NCI-H2196 (cell line): ENCODE measurements around the gene ZNF329.
A peak's percentile ranks its signal among the peaks of the same experiment; 100 is the strongest.

Experiments
- DNase-seq: peaks from one replicate; lab custom pipeline; 2025; ENCODE audit not compliant: unreplicated experiment; lab: John Stamatoyannopoulos, UW

The ZNF329 gene

GRCh38 chr19:58118979-58119733 is 31.4 kb downstream of the ZNF329 start:
- DNase-seq: no peak

GRCh38 chr19:58117841-58118575 is 32.6 kb downstream of the ZNF329 start:
- DNase-seq: no peak

GRCh38 chr19:58108546-58108817 is 42.1 kb downstream of the ZNF329 start:
- DNase-seq: no peak

- DNase-seq: no peak
Observed at GRCh38 chr19:58107778-58108545, 42.6 kb downstream of the ZNF329 start.

GRCh38 chr19:58098682-58098998 is 51.9 kb downstream of the ZNF329 start:
- DNase-seq: no peak

GRCh38 chr19:58097781-58098681 is 52.6 kb downstream of the ZNF329 start, which contains the start of gene ZSCAN18:
ZSCAN18 (minus strand) TSS chr19:58098231; CDS start chr19:58090267, 7,964 bp downstream.
- peak; percentile 87 for DNase-seq

GRCh38 chr19:58097349-58097748 is 53.2 kb downstream of the ZNF329 start:
- no peak for DNase-seq

GRCh38 chr19:58096884-58097283 is 53.7 kb downstream of the ZNF329 start:
- no peak for DNase-seq

- no peak for DNase-seq
Observed at GRCh38 chr19:58095328-58095727, 55.3 kb downstream of the ZNF329 start.

GRCh38 chr19:58093071-58093470 is 57.5 kb downstream of the ZNF329 start:
- no peak for DNase-seq

GRCh38 chr19:58091251-58091995 is 59.2 kb downstream of the ZNF329 start:
- DNase-seq: no peak

GRCh38 chr19:58089846-58090245 is 60.7 kb downstream of the ZNF329 start:
- DNase-seq: no peak

GRCh38 chr19:58088521-58089052 is 62.0 kb downstream of the ZNF329 start:
- no peak for DNase-seq

GRCh38 chr19:58086825-58087710 is 63.5 kb downstream of the ZNF329 start:
- DNase-seq: no peak

GRCh38 chr19:58085348-58085875 is 65.2 kb downstream of the ZNF329 start:
- no peak for DNase-seq

GRCh38 chr19:58084596-58085347 is 65.8 kb downstream of the ZNF329 start:
- DNase-seq: no peak

- DNase-seq: no peak
Observed at GRCh38 chr19:58083021-58083420, 67.6 kb downstream of the ZNF329 start.

GRCh38 chr19:58079792-58080191 is 70.8 kb downstream of the ZNF329 start:
- DNase-seq: no peak
